SH-SY5Y (cell line): Measurements from ENCODE around the gene MYO5C.

Source experiments
- GATA2 ChIP-seq: IDR thresholded peaks from 2 replicates; pipeline ENCODE4 v1.6.1; 2011; ENCODE audit warnings: mild to moderate bottlenecking, low read depth, low read length
- GATA3 ChIP-seq: IDR thresholded peaks from 2 replicates; pipeline ENCODE4 v1.6.1; 2011; ENCODE audit warnings: low read depth, mild to moderate bottlenecking, low read length, moderate library complexity

GRCh38 chr15:52162260-52162659, 133.3 kb downstream of the MYO5C start:
- TF ChIP-seq GATA2 (no peak), GATA3 (no peak)
